ENCODE results near the gene ARHGAP45.

Gene ARHGAP45

GRCh38 chr19:1089126-1089771 is 22.3 kb downstream of the ARHGAP45 start:
- Histone ChIP-seq H3K9me3 (ENCODE audit: low read length) (no peaks in the 10 kb centered on the region), H3K9ac (ENCODE audit: low read length) (no peak overlapping the region; the same call in 1 of the 2 replicates), H3F3A (ENCODE audit: insufficient read depth, low read length) (peaks cover 2% of the 10 kb centered on the region; the same call in 1 of the 2 replicates), H3K27me3 (ENCODE audit: insufficient read depth, low read length) (no peaks in the 10 kb centered on the region), H3K9me2 (ENCODE audit: low read depth, low read length) (no peaks in the 10 kb centered on the region), H3K27ac (ENCODE audit: low read depth, low read length, poor library complexity, severe bottlenecking) (peak overlapping the region; percentile 89), H3K4me3 (ENCODE audit: low read depth, low read length, poor library complexity, severe bottlenecking) (no peak overlapping the region), H3K4me1 (ENCODE audit: insufficient read depth, low read length, severe bottlenecking) (peaks cover 56% of the 10 kb centered on the region), H3K79me2 (ENCODE audit: insufficient read depth, low read length) (peaks cover 6% of the 10 kb centered on the region), H3K36me3 (ENCODE audit: insufficient read depth, low read length) (peaks cover 75% of the 10 kb centered on the region), H4K20me1 (ENCODE audit: insufficient read depth, low read length) (no peaks in the 10 kb centered on the region), H2AFZ (ENCODE audit: low read length) (no peak overlapping the region), H3K4me2 (ENCODE audit: low read length) (no peak overlapping the region; the same call in 1 of the 2 replicates)
- TF ChIP-seq CTCF (IDR thresholded peaks at IDR 0.05; ENCODE audit: low read length): no peak
- TF ChIP-seq EZH2 (IDR thresholded peaks at IDR 0.05; ENCODE audit: borderline replicate concordance, low read length): no peak

- Histone ChIP-seq H3K36me3 (ENCODE audit: insufficient read depth, low read length) (peaks cover 68% of the 10 kb centered on the region), H2AFZ (ENCODE audit: low read length) (no peak overlapping the region), H3K4me3 (ENCODE audit: low read depth, low read length, poor library complexity, severe bottlenecking) (no peak overlapping the region), H3F3A (ENCODE audit: insufficient read depth, low read length) (peaks cover 2% of the 10 kb centered on the region; the same call in 1 of the 2 replicates), H3K27me3 (ENCODE audit: insufficient read depth, low read length) (no peaks in the 10 kb centered on the region), H3K4me1 (ENCODE audit: insufficient read depth, low read length, severe bottlenecking) (peaks cover 55% of the 10 kb centered on the region), H3K4me2 (ENCODE audit: low read length) (no peak overlapping the region; the same call in 1 of the 2 replicates), H3K79me2 (ENCODE audit: insufficient read depth, low read length) (peaks cover 12% of the 10 kb centered on the region), H3K9ac (ENCODE audit: low read length) (no peak overlapping the region), H4K20me1 (ENCODE audit: insufficient read depth, low read length) (no peaks in the 10 kb centered on the region), H3K27ac (ENCODE audit: low read depth, low read length, poor library complexity, severe bottlenecking) (peak overlapping the region; percentile 89), H3K9me3 (ENCODE audit: low read length) (no peaks in the 10 kb centered on the region), H3K9me2 (ENCODE audit: low read depth, low read length) (no peaks in the 10 kb centered on the region)
- no peak; the same call in 1 of the 2 replicates for TF ChIP-seq CTCF (IDR thresholded peaks at IDR 0.05; ENCODE audit: low read length)
- no peak for TF ChIP-seq EZH2 (IDR thresholded peaks at IDR 0.05; ENCODE audit: borderline replicate concordance, low read length)
Measured at GRCh38 chr19:1089891-1090290, 22.9 kb downstream of the ARHGAP45 start.

- H3K79me2 ChIP-seq (ENCODE audit: insufficient read depth, low read length): peaks cover 12% of the 10 kb centered on the region
- H3K4me1 ChIP-seq (ENCODE audit: insufficient read depth, low read length, severe bottlenecking): peaks cover 61% of the 10 kb centered on the region
- no peaks in the 10 kb centered on the region for H3K27me3 ChIP-seq (ENCODE audit: insufficient read depth, low read length)
- peaks cover 58% of the 10 kb centered on the region for H3K36me3 ChIP-seq (ENCODE audit: insufficient read depth, low read length)
- peak overlapping the region; percentile 1 for H3K27ac ChIP-seq (ENCODE audit: low read depth, low read length, poor library complexity, severe bottlenecking)
- H3K4me2 ChIP-seq (ENCODE audit: low read length): no peak overlapping the region
- TF ChIP-seq CTCF (IDR thresholded peaks at IDR 0.05; ENCODE audit: low read length) (no peak), EZH2 (IDR thresholded peaks at IDR 0.05; ENCODE audit: borderline replicate concordance, low read length) (no peak)
- no peak overlapping the region for H3K9ac ChIP-seq (ENCODE audit: low read length)
- no peaks in the 10 kb centered on the region for H4K20me1 ChIP-seq (ENCODE audit: insufficient read depth, low read length)
- peaks cover 2% of the 10 kb centered on the region; the same call in 1 of the 2 replicates for H3F3A ChIP-seq (ENCODE audit: insufficient read depth, low read length)
- H3K9me2 ChIP-seq (ENCODE audit: low read depth, low read length): no peaks in the 10 kb centered on the region
- H3K9me3 ChIP-seq (ENCODE audit: low read length): no peaks in the 10 kb centered on the region
- no peak overlapping the region for H2AFZ ChIP-seq (ENCODE audit: low read length)
- no peak overlapping the region for H3K4me3 ChIP-seq (ENCODE audit: low read depth, low read length, poor library complexity, severe bottlenecking)
Measured at GRCh38 chr19:1090731-1091543, 24.0 kb downstream of the ARHGAP45 start.

Data from OCI-LY1 (cell line).